ENCODE data around the gene MICAL2.

The MICAL2 gene

GRCh38 chr11:12241971-12242672 lies 131.7 kb downstream of the MICAL2 start:
- in situ Hi-C loops (cut with MboI; ENCODE audit: low sequenced_read_pairs): no loop called here

- in situ Hi-C loops (cut with MboI; ENCODE audit: low sequenced_read_pairs): no loop called here
Measured at GRCh38 chr11:12242966-12243365, 132.6 kb downstream of the MICAL2 start.

- in situ Hi-C loops (cut with MboI; ENCODE audit: low sequenced_read_pairs): no loop called here
Measured at GRCh38 chr11:12243486-12243885, 133.1 kb downstream of the MICAL2 start.

- in situ Hi-C loops (cut with MboI; ENCODE audit: low sequenced_read_pairs): no loop called here
Measured at GRCh38 chr11:12243911-12244550, 133.6 kb downstream of the MICAL2 start.

GRCh38 chr11:12245091-12245490 lies 134.7 kb downstream of the MICAL2 start:
- in situ Hi-C loops (cut with MboI; ENCODE audit: low sequenced_read_pairs): no loop called here

- in situ Hi-C loops (cut with MboI; ENCODE audit: low sequenced_read_pairs): no loop called here
Measured at GRCh38 chr11:12245549-12246016, 135.2 kb downstream of the MICAL2 start.

- in situ Hi-C loops (cut with MboI; ENCODE audit: low sequenced_read_pairs): no loop called here
Measured at GRCh38 chr11:12246147-12246546, 135.8 kb downstream of the MICAL2 start.

GRCh38 chr11:12246989-12247388 lies 136.6 kb downstream of the MICAL2 start:
- in situ Hi-C loops (cut with MboI; ENCODE audit: low sequenced_read_pairs): no loop called here

GRCh38 chr11:12247543-12248254 lies 137.3 kb downstream of the MICAL2 start:
- in situ Hi-C loops (cut with MboI; ENCODE audit: low sequenced_read_pairs): no loop called here

- in situ Hi-C loops (cut with MboI; ENCODE audit: low sequenced_read_pairs): no loop called here
Measured at GRCh38 chr11:12248330-12248729, 137.9 kb downstream of the MICAL2 start.

- in situ Hi-C loops (cut with MboI; ENCODE audit: low sequenced_read_pairs): loop anchor here (25.0 kb wide), 1 partner anchor 437 kb away; no protein-coding TSS in a partner anchor
Measured at GRCh38 chr11:12249590-12250260, 139.3 kb downstream of the MICAL2 start.

GRCh38 chr11:12251666-12252560 lies 141.5 kb downstream of the MICAL2 start:
- in situ Hi-C loops (cut with MboI; ENCODE audit: low sequenced_read_pairs): loop anchor here (25.0 kb wide), 1 partner anchor 440 kb away; no protein-coding TSS in a partner anchor

GRCh38 chr11:12253843-12254281 lies 143.5 kb downstream of the MICAL2 start:
- in situ Hi-C loops (cut with MboI; ENCODE audit: low sequenced_read_pairs): loop anchor here (25.0 kb wide), 1 partner anchor 442 kb away; no protein-coding TSS in a partner anchor

- in situ Hi-C loops (cut with MboI; ENCODE audit: low sequenced_read_pairs): loop anchor here (25.0 kb wide), 1 partner anchor 446 kb away; no protein-coding TSS in a partner anchor
Measured at GRCh38 chr11:12258451-12258850, 148.1 kb downstream of the MICAL2 start.

GRCh38 chr11:12259956-12260355 lies 149.6 kb downstream of the MICAL2 start:
- in situ Hi-C loops (cut with MboI; ENCODE audit: low sequenced_read_pairs): loop anchor here (25.0 kb wide), 1 partner anchor 448 kb away; no protein-coding TSS in a partner anchor

- in situ Hi-C loops (cut with MboI; ENCODE audit: low sequenced_read_pairs): loop anchor here (25.0 kb wide), 1 partner anchor 449 kb away; no protein-coding TSS in a partner anchor
Measured at GRCh38 chr11:12260731-12261521, 150.5 kb downstream of the MICAL2 start.

GRCh38 chr11:12261551-12261950 lies 151.2 kb downstream of the MICAL2 start:
- in situ Hi-C loops (cut with MboI; ENCODE audit: low sequenced_read_pairs): loop anchor here (25.0 kb wide), 1 partner anchor 449 kb away; no protein-coding TSS in a partner anchor

GRCh38 chr11:12263141-12263693 lies 152.8 kb downstream of the MICAL2 start:
- in situ Hi-C loops (cut with MboI; ENCODE audit: low sequenced_read_pairs): loop anchor here (25.0 kb wide), 1 partner anchor 451 kb away; no protein-coding TSS in a partner anchor

Data from HL-60/S4 treated with retinoic acid at 250 ng/mL for 4 days and 3 days (cell line).